Panc1 (cell line): ENCODE results near the gene SMIM22. TPM values are rescaled to one million over a fixed set of nuclear protein-coding genes. Genes with fewer than 3 reads are reported as not detected.

Experiments used
- ATAC-seq: fragments of 200-7000 bp; cut with Tn5 transposase; 2 replicates; pipeline ENCODE4 v1.9.1; 2020; ENCODE audit warnings: mild to moderate bottlenecking, moderate library complexity
- BruUV-seq: library from RNA; stranded (reverse); fragments of 400-500 nt; replicated peaks from 2 replicates; lab custom pipeline; 2021; lab: Mats Ljungman, UMichigan
- CTCF ChIA-PET: fragments of 300-600 bp; sonication (Branson Sonifier 250); formaldehyde crosslinking; loops from one replicate; lab custom pipeline; 2022; ENCODE audit warnings: antibody characterized with exemption; lab: Charles Lee
- POLR2A ChIA-PET: fragments of 300-600 bp; sonication (Branson Sonifier 250); formaldehyde crosslinking; loops from one replicate; lab custom pipeline; 2022; ENCODE audit warnings: antibody characterized with exemption; lab: Charles Lee
- DNase-seq: peaks from one replicate; pipeline ENCODE4 v3.0.0-alpha.2; 2010; ENCODE audit warnings: low read depth, low spot score
- H3K27ac ChIP-seq: 2 replicates; pipeline ENCODE4 v1.5.1; 2011; ENCODE audit warnings: mild to moderate bottlenecking, low read length, inconsistent platforms
- H3K27me3 ChIP-seq: fragments of 200-500 bp; sonication (Bioruptor generic); 2 replicates; pipeline ENCODE4 v1.6.0; 2014; ENCODE audit warnings: low read length, inconsistent platforms; ENCODE audit not compliant: control insufficient read depth, insufficient read depth
- H3K36me3 ChIP-seq: fragments of 200-500 bp; sonication (Bioruptor generic); 2 replicates; pipeline ENCODE4 v1.5.1; 2014; ENCODE audit warnings: inconsistent platforms, mild to moderate bottlenecking, low read length, moderate library complexity; ENCODE audit not compliant: control insufficient read depth, insufficient read depth
- H3K4me1 ChIP-seq: 2 replicates; pipeline ENCODE4 v1.5.1; 2011; ENCODE audit warnings: inconsistent platforms, mild to moderate bottlenecking, low read length, moderate library complexity; ENCODE audit not compliant: control insufficient read depth, insufficient read depth
- H3K4me3 ChIP-seq, 2 experiments: 2 replicates each; pipeline ENCODE4 v1.5.1; 2011 to 2012; ENCODE audit warnings: low read depth in 2 of 2, low read length in 2 of 2, mild to moderate bottlenecking in 2 of 2, inconsistent platforms in 1 of 2, moderate library complexity in 1 of 2
- H3K9me3 ChIP-seq: fragments of 200-500 bp; sonication (Bioruptor generic); 2 replicates; pipeline ENCODE4 v1.5.1; 2014; ENCODE audit warnings: low read depth, mild to moderate bottlenecking, inconsistent platforms, low read length, moderate library complexity; ENCODE audit not compliant: control insufficient read depth, insufficient read depth
- CTCF ChIP-seq: fragments of 450-650 bp; IDR thresholded peaks from 2 replicates; pipeline ENCODE4 v1.5.1; 2017; ENCODE audit warnings: mild to moderate bottlenecking
- POLR2AphosphoS5 ChIP-seq: IDR thresholded peaks from 2 replicates; pipeline ENCODE4 v1.6.1; 2012; ENCODE audit warnings: mild to moderate bottlenecking, low read depth, low read length, moderate library complexity
- REST ChIP-seq, 2 experiments: IDR thresholded peaks; 2 replicates each; pipeline ENCODE4 v1.6.1; 2011 to 2012; ENCODE audit warnings: low read depth in 2 of 2, control low read depth in 1 of 2, low read length in 1 of 2, mild to moderate bottlenecking in 1 of 2, moderate library complexity in 1 of 2; ENCODE audit not compliant: insufficient read depth in 1 of 2
- SIN3A ChIP-seq: IDR thresholded peaks from 2 replicates; pipeline ENCODE4 v1.6.1; 2012; ENCODE audit warnings: low read depth, mild to moderate bottlenecking, low read length, moderate library complexity, borderline replicate concordance; ENCODE audit not compliant: insufficient read depth
- TCF7L2 ChIP-seq: IDR thresholded peaks from 2 replicates; pipeline ENCODE4 v1.6.1; 2011; ENCODE audit warnings: mild to moderate bottlenecking, low read depth, low read length, inconsistent platforms
- in situ Hi-C: cut with HindIII; loops from 2 replicates; pipeline ENCODE4 v1.10.0; 2016; ENCODE audit warnings: low sequenced_read_pairs, low pct_unique_long_range_greater_than_20kb
- intact Hi-C: fragments of 100-400 bp; cut with micrococcal nuclease; formaldehyde crosslinking; loops from one replicate; pipeline ENCODE4 v1.10.0; 2022; ENCODE audit not compliant: unreplicated experiment
- total RNA-seq: library from RNA; stranded (reverse); gene quantifications from one replicate; pipeline ENCODE4 v1.2.1, GENCODE V29; 2021; ENCODE audit not compliant: unreplicated experiment

SMIM22 gene
- total RNA-seq, 1 experiment from 2014 or later, result not detected

GRCh38 chr16:4748682-4749411 is 46.3 kb upstream of the SMIM22 start:
- H3K4me3 ChIP-seq, result no peak overlapping the region
- DNase-seq (no peak), ATAC-seq (no peak)
- ChIA-PET CTCF (no interaction called here), POLR2A (no interaction called here)
- in situ Hi-C loops (no loop called here), intact Hi-C loops (no loop called here)
- no peak overlapping the region for H3K27ac ChIP-seq
- no peak for TF ChIP-seq CTCF
- TF ChIP-seq TCF7L2, result no peak
- TF ChIP-seq SIN3A, result no peak
- no peak for TF ChIP-seq REST (IDR thresholded peaks at IDR 0.05; ENCODE audit: insufficient read depth in 1 of 2, low read depth in 2 of 2, low read length in 1 of 2)
- no peaks in the 10 kb centered on the region for H3K9me3 ChIP-seq
- H3K27me3 ChIP-seq, result no peaks in the 10 kb centered on the region
- no peaks in the 10 kb centered on the region for H3K4me1 ChIP-seq
- BruUV-seq, result no TSS peak
- no peaks in the 10 kb centered on the region for H3K36me3 ChIP-seq

- no peak for TF ChIP-seq SIN3A
- TF ChIP-seq CTCF, result no peak
- TF ChIP-seq REST (IDR thresholded peaks at IDR 0.05; ENCODE audit: insufficient read depth in 1 of 2, low read depth in 2 of 2, low read length in 1 of 2), result no peak
- TF ChIP-seq POLR2AphosphoS5, result no peak
- no peak for TF ChIP-seq TCF7L2
- no peaks in the 10 kb centered on the region for H3K36me3 ChIP-seq
- no peak for DNase-seq
- no peak overlapping the region for H3K27ac ChIP-seq
- no peaks in the 10 kb centered on the region for H3K9me3 ChIP-seq
- ChIA-PET POLR2A (interaction anchor here (0.7 kb wide), 1 partner anchor 224 kb away, joined by 21 read pairs; no protein-coding TSS in a partner anchor), CTCF (interaction anchor here (0.7 kb wide), 1 partner anchor 47 kb away, joined by 10 read pairs; no protein-coding TSS in a partner anchor)
- in situ Hi-C loops (no loop called here), intact Hi-C loops (no loop called here)
- no peak overlapping the region for H3K4me3 ChIP-seq
- H3K27me3 ChIP-seq, result no peaks in the 10 kb centered on the region
- no peak for ATAC-seq
- BruUV-seq, result no TSS peak
- no peaks in the 10 kb centered on the region for H3K4me1 ChIP-seq
These were observed 45.4 kb upstream of the SMIM22 start for GRCh38 chr16:4749700-4750257.
